HG03342 (cell line): ENCODE results near the gene C2orf78.

Experiments
- ATAC-seq: cut with Tn5 transposase; IDR thresholded peaks from one replicate; pipeline ENCODE4 v1.9.1; 2021; ENCODE audit warnings: mild to moderate bottlenecking, moderate library complexity; ENCODE audit not compliant: unreplicated experiment

C2orf78 gene

DNA sequence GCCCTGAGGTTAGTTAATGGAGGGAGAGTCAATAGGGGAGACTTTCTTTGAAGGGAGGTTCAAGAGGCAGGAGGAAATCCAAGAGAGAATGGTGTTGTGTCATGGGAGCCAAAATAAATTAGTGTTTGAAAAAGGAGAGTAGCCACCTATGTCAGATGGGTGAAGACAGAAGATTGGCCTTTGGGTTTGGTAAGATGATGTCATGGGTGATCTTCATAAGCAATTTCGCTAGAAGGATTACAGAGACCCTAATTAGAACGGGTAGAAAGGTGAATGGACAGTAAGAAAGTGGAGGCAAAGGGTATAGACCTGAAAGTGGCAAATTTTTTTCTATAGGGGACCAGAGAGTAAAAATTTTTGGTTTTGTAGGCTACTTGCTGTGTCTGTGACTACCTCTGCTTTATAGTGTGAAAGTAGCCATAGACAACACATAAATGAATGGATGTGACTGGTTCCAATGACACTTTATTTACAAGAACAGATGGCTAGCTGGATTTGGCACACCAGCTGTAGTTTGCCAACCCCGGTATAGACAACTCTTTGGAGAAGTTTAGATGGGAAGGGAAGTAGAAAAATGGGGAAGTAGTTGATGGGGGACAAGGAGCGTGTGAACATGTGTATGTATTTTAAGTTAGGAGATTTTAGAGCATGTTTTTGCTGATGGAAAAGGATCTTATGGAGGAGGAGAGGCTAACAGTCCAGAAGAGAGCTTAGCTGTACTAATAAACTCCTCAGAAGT is 54.0 kb downstream of the C2orf78 start:
- no peak for ATAC-seq

GRCh38 chr2:73838889-73839534 is 55.0 kb downstream of the C2orf78 start:
- no peak for ATAC-seq

GRCh38 chr2:73839653-73840411 is 55.8 kb downstream of the C2orf78 start:
- no peak for ATAC-seq

GRCh38 chr2:73841912-73842738 is 58.1 kb downstream of the C2orf78 start:
- ATAC-seq = no peak

DNA sequence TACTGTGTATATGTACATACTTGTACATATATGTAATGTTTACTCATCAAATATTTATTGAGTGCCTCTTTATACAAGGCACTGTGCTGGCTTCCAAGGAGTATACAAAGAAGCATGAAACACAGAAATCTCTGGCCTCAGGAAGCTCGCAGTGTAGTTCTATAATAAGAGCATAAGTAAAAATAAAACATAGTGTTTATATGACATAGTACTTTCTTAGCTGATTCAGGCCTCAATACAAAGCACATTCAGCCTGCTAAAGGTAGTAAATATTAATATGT is 58.7 kb downstream of the C2orf78 start:
- ATAC-seq = no peak

DNA sequence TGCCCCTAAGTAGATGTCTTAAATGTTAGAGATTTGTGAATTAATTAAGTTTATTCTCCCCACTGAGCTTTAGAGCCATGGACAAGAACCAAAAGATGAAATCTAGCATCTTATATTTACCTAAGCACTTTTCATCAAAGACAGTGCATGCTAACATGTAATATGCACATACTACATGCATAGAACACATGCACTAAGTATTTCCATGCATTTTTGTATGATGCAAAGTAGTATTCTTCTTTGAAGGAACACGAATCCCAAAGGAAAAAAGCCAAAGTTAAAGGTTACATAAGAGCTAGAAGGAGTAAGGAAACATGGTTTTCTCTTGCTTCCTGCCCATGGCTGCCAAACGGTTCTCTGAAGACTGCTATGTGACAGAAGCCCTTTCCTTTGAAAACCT is 60.1 kb downstream of the C2orf78 start:
- ATAC-seq = no peak

GRCh38 chr2:73850009-73850408 is 66.0 kb downstream of the C2orf78 start:
- no peak for ATAC-seq

DNA sequence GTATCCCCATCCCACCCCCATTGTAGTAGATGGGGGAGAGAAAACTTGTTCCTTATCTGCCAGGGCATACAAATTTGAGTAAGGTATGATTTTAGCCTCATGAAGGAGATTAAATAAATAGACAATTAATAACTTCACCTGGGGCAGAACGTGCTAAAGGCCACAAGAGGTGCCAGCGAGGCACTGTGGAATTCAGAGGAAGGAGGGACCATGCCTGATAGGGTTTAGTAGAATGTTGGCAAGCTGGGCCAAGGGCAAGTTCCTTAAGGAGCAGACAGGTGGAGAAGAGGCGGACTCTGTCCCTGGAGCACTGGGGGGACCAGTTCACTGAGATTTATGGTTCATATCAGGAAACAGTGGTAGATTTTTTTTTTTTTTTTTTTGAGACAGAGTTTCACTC is 67.3 kb downstream of the C2orf78 start:
- no peak for ATAC-seq

GRCh38 chr2:73852020-73852419 is 68.0 kb downstream of the C2orf78 start:
- no peak for ATAC-seq

DNA sequence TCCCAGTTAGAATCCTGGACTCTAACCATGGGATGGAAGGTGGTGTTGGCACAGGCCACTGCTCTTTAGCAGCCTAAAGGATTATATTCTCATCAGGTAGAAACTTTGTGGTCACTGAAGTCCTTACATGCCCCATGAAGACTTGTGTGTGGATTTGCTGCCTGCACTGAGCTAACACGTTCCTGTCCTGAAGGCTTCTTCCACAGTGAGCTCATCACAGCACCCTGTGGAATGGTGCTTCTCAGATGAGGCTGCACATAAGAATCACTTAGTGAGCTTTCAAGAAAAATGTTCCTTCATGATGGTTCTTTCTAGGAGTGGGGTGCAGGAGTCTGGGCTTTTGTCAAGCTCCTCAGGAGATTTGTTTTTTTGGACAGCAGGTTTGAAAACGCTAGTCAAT is 71.5 kb downstream of the C2orf78 start:
- no peak for ATAC-seq

DNA sequence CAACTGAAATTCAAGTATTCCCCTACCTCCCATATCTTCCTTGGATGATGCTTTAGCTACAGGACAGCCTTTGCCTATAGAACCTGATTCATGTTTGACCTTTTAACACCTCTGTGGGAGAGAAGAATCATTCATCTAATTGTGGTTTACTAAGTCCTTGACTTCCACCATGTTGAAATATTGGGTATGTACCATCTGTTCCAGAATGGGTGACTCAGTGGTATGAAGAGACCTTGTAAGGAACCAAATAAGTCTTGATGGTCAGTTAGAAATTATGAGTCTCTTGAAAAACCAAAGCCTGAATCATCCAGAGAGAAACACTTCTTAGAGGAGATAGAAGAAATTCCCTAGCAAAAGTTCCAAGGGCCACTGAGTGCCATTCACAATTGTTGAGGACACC is 72.2 kb downstream of the C2orf78 start:
- ATAC-seq = no peak

- no peak for ATAC-seq
These were observed 76.0 kb downstream of the C2orf78 start for GRCh38 chr2:73859721-73860586.

DNA sequence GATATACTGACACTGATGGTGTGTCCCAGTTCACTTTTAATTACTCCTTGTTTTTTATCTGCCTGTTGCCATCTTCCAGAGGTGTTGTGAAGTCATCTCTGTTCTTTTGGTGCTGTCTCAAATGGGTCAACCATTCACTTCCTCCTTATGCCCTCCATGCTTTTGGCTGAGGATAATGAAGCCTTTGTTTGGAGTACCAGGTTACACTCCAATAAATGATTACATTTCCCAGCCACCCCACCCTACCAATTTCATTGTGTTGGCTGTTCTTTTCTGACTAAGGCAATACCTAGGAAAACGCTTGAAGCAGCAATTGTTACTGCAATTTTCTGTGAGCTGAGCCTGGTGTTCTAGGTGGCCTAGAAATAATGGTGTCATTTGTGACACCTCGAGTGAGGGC is 79.0 kb downstream of the C2orf78 start:
- no peak for ATAC-seq
